ENCODE data around the gene TMEM117.

TMEM117 gene

GRCh38 chr12:43899574-43899973 is 63.7 kb downstream of the TMEM117 start (continued):
- TF ChIP-seq ZNF48 (tag by site-specific recombination; IDR thresholded peaks at IDR 0.05) = no peak

- TF ChIP-seq ZBTB7A (tag by site-specific recombination; IDR thresholded peaks at IDR 0.05; ENCODE audit: low read depth) (no peak), ZNF843 (tag by site-specific recombination; IDR thresholded peaks at IDR 0.05) (no peak), ZNF324 (tag by site-specific recombination; IDR thresholded peaks at IDR 0.05) (no peak), ZNF354C (tag by site-specific recombination; IDR thresholded peaks at IDR 0.05; ENCODE audit: borderline replicate concordance, low read depth) (no peak), ZNF311 (tag by site-specific recombination; IDR thresholded peaks at IDR 0.05; ENCODE audit: borderline replicate concordance) (no peak), ZSCAN5A (tag by site-specific recombination; IDR thresholded peaks at IDR 0.05) (no peak), ZNF48 (tag by site-specific recombination; IDR thresholded peaks at IDR 0.05) (no peak), EGR2 (tag by site-specific recombination; IDR thresholded peaks at IDR 0.05; ENCODE audit: low read depth) (no peak), ZNF174 (tag by site-specific recombination; IDR thresholded peaks at IDR 0.05) (no peak)
- TF ChIP-seq, protein P1, sequence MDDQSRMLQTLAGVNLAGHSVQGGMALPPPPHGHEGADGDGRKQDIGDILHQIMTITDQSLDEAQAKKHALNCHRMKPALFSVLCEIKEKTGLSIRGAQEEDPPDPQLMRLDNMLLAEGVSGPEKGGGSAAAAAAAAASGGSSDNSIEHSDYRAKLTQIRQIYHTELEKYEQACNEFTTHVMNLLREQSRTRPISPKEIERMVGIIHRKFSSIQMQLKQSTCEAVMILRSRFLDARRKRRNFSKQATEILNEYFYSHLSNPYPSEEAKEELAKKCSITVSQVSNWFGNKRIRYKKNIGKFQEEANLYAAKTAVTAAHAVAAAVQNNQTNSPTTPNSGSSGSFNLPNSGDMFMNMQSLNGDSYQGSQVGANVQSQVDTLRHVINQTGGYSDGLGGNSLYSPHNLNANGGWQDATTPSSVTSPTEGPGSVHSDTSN (CRISPR knock-in tag; IDR thresholded peaks at IDR 0.05) = no peak
- Histone ChIP-seq H3K4me3 (ENCODE audit: low read depth, low read length) (no peak overlapping the region), H3K36me3 (ENCODE audit: control insufficient read depth in 2 of 2, insufficient read depth in 1 of 2, low read length in 2 of 2) (no peaks in the 10 kb centered on the region), H3K4me1 (ENCODE audit: control insufficient read depth, insufficient read depth, low read length) (no peaks in the 10 kb centered on the region), H3K9me3 (ENCODE audit: control insufficient read depth, insufficient read depth, low read depth, low read length) (no peaks in the 10 kb centered on the region; the same call in 1 of the 2 replicates), H3K27ac (ENCODE audit: extremely low read depth, low read depth, low read length) (no peak overlapping the region)
- ChIA-PET POLR2A (no interaction called here), CTCF (no interaction called here)
Measured at GRCh38 chr12:43903686-43904085, 67.8 kb downstream of the TMEM117 start.

DNA sequence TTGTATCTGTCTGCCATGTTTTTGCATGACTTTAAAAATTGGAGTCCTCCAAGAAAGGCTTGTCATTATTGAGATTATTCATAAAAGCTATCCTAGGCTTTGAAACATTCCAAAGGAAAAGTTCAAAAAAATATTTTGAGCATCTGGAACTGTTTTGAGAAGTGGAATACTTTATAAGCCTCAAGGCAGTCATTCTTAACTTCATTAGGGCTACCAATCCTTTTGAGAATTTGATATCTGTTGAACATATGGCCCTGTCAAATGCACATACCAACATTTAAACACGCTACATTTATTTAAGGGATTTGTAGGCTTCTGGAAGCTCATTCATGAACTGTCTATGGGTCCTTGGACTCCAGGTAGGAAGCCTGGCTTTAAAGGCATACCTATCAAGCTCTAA is 77.0 kb downstream of the TMEM117 start:
- no peaks in the 10 kb centered on the region for H3K4me1 ChIP-seq (ENCODE audit: control insufficient read depth, insufficient read depth, low read length)
- ChIA-PET POLR2A (no interaction called here), CTCF (interaction anchor here (0.6 to 0.9 kb wide), 2 partner anchors 8 to 96 kb away, joined by 3 to 4 read pairs; no protein-coding TSS in a partner anchor)

DNA sequence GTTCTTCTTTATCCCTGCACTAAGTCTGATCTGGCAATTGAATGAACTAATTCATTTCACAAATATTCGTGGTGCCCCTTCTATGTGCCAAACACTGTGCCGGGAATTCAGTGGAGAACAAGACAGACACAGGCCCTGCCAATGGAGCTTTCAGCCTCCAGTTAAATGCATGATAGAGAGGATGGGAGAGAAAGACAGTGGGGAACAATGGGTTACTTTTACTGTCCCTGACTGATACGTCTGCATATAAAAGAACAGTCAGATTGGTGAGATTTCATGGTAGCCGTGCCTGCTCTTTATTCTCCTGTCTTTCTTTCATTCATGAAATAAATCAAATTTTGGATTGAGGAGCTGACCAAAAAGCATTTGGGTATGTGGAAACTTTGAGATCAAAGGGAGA is 78.5 kb downstream of the TMEM117 start:
- TF ChIP-seq MYNN (tag by site-specific recombination; IDR thresholded peaks at IDR 0.05; ENCODE audit: borderline replicate concordance) = no peak
- no peak for TF ChIP-seq KLF17 (tag by site-specific recombination; IDR thresholded peaks at IDR 0.05)
- no peak for TF ChIP-seq KLF16 (tag by site-specific recombination; IDR thresholded peaks at IDR 0.05)
- TF ChIP-seq GLIS1 (tag by site-specific recombination; IDR thresholded peaks at IDR 0.05) = no peak
- ChIA-PET CTCF (interaction anchor here (0.7 to 1.5 kb wide), 4 partner anchors 10 to 36 kb away, joined by 3 to 4 read pairs (median 3); no protein-coding TSS in a partner anchor), POLR2A (no interaction called here)
- Histone ChIP-seq H3K4me3 (ENCODE audit: low read depth, low read length) (no peak overlapping the region), H3K9me3 (ENCODE audit: control insufficient read depth, insufficient read depth, low read depth, low read length) (no peaks in the 10 kb centered on the region), H3K27ac (ENCODE audit: extremely low read depth, low read depth, low read length) (no peak overlapping the region), H3K36me3 (ENCODE audit: control insufficient read depth in 2 of 2, insufficient read depth in 1 of 2, low read length in 2 of 2) (no peaks in the 10 kb centered on the region), H3K4me1 (ENCODE audit: control insufficient read depth, insufficient read depth, low read length) (no peaks in the 10 kb centered on the region)

More for the DNA sequence above, 77.0 kb downstream of the TMEM117 start:
- H3K36me3 ChIP-seq (ENCODE audit: control insufficient read depth in 2 of 2, insufficient read depth in 1 of 2, low read length in 2 of 2) = no peaks in the 10 kb centered on the region
- no peak overlapping the region for H3K27ac ChIP-seq (ENCODE audit: extremely low read depth, low read depth, low read length)
- no peak for TF ChIP-seq ZNF362 (tag by site-specific recombination; IDR thresholded peaks at IDR 0.05)
- H3K4me3 ChIP-seq (ENCODE audit: low read depth, low read length) = no peak overlapping the region
- H3K9me3 ChIP-seq (ENCODE audit: control insufficient read depth, insufficient read depth, low read depth, low read length) = no peaks in the 10 kb centered on the region
